Measurements from ENCODE around the gene WTAP. TPM values are rescaled to one million over a fixed set of nuclear protein-coding genes. Genes with fewer than 3 reads are reported as not detected.
"Not testable (repeated sequence)": the region's sequence is repeated elsewhere in the genome, so short reads cannot be mapped to it uniquely, and the experiment has no call there.

The WTAP gene
- total RNA-seq, 1 donor from 2014 or later = 131 TPM

DNA sequence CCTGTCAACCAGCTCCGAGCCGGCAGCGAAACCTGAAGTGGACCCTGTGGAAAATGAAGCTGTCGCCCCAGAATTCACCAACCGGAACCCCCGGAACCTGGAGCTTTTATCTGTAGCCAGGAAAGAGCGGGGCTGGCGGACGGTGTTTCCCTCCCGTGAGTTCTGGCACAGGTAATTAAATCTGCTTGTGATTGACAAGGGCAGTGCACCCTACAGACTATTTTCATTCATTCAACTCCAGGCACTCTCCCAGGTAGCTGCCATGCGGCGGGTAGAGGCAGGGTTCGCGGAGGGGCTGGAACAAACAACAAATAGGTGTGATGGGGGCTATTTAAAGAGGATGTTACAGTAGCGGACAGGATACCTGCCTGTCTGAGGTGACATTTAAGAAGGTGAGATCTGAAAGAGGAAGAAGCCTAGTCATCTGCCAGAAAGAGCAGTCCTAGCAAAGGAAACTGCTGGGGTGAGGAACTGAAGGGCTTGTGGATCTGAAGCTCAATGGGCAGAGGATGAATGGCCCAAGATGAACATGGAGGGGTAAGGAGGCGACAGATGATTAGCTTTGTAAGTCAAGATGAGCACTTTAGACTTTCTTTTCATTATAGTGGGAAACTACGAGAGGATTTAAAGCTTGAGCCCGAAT lies 63.8 kb downstream of the WTAP start:
- FAIRE-seq = no peak
- DNase-seq (ENCODE audit: low spot score in 2 of 2) = no peak

DNA sequence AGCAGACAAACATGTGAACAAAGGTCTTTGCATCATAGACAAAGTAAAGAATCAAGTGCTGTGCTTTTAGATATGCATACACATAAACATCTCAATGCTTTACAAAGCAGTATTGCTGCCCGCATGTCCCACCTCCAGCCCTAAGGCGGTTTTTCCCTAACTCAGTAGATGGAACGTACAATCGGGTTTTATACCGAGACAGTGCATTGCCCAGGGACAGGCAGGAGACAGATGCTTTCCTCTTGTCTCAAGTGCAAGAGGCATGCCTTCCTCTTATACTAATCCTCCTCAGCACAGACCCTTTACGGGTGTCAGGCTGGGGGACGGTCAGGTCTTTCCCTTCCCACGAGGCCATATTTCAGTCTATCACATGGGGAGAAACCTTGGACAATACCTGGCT lies 67.7 kb downstream of the WTAP start:
- not testable (repeated sequence) for FAIRE-seq; DNase-seq (ENCODE audit: low spot score in 2 of 2)

DNA sequence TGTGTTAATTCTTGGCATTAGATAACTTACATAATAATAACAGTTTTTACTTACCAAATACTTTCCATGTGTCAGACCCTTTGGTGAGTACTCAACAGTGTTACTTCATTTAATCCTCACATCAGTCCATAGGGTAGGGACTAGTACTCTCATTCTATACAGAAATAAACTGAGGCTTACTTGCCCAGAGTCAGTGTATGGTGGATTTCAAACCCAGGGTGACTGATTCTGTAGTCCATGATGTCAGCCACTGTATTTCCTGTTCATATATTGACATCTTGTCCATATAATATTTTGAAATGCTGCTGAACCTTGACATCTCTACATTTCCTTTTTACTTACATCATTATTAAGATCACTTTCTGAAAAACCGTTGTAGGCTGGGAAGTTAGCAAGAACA lies 70.2 kb downstream of the WTAP start:
- no peak for FAIRE-seq
- DNase-seq (ENCODE audit: low spot score in 2 of 2) = no peak

DNA sequence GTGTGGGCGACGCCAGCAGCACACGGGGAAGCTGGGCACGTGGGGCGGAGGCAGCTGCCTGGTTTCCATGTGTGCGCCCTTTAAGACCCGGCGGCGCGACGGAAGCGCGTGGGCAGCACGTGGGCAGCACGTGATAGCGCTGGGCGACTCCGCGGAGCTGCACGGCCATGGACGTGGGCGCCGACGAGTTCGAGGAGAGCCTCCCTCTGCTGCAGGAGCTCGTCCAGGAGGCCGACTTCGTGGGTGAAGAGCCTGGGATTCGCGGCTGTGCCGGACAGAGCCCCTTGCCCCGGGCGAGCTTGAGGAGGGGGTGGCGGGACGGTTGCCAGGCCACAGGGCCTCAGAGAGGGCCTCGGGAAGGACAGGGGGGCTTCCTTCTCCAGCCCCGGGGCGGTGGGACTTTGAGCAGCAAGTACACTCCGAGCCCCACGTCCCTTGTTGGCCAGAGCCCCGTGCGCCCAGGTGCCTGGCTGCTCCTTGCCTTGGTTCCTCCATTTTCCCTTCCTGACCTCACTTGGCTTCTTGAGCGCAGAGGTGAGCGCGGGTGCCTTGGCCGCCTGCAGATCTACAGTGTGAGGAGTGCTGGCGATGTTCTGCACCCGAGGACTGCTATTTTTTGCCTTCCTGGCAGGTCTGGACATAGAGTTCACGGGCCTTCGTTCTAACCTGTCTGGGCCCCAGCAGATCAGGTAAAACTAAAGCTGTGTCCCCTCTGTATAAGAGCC lies 73.0 kb downstream of the WTAP start, which contains the start of gene PNLDC1:
Gene PNLDC1 (plus strand): TSS at position 136 of the 725 bp plus-strand sequence. CDS start 32 bp downstream, at position 168.
- FAIRE-seq (no peak), DNase-seq (ENCODE audit: low spot score in 2 of 2) (no peak)

DNA sequence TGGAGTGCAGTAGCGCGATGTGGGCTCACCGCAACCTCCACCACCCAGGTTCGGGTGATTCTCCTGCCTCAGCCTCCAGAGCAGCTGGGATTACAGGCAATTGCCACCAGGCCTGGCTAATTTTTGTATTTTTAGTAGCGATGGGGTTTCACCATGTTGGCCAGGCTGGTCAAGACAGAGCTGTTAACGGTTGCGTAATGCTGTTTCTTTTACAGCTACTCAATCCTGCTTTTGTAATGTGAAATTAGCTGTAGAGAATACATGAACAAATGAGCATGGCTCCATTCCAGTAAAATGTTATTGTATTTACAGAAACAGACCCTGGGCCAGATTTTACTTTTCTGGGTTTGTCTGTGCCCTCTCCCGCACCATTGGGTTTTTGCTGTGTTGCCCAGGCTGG lies 74.6 kb downstream of the WTAP start:
- DNase-seq (ENCODE audit: low spot score in 2 of 2) (no peak), FAIRE-seq (no peak)

DNA sequence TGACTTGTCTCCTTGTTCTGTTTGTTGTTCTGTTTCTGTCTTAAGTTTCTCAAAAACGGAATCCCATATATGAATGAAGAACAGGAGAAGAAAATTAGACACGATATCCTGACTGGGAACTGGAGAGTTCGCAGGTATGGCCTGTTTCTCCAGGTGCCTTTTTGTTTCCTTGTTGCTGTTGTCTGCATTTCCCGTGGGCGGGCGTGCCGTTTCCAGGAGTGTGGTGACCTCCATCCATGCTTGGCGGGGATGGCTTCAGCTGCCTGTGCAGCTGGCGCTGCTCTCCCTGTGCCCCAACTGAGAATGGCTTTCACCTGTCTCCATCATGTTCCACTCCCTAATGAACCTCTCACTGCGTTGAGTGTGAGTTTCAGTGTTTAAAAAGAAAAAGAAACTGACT lies 77.2 kb downstream of the WTAP start:
- DNase-seq (ENCODE audit: low spot score in 2 of 2) = no peak
- FAIRE-seq = no peak

DNA sequence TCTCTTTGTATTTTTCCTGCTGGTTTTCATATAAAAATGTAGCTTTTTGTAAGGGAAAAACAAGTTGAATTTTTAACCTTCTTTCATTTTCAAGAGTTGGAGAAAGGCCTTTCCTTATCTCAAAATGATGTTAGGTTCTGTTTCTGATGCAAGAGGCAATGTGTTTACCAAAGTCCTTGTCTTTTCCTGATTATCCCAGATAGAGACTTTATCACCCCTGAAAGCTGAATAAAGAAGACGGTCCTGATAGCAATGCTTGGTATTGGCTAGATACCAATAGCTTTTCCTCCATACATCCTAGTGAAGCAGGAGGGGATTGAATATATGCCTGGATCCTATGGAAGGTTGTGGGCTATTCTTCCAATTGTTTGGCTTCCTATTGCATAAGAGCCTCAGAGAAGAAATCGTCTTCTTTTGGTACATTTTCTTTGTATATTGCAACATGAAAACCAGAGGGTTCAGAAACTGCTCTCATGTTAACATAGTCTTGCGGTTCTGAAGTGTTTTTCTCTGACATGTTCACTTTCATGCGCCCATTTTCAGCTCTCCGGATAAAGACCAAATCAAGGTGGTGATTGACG lies 78.2 kb downstream of the WTAP start:
- DNase-seq (ENCODE audit: low spot score in 2 of 2) (no peak), FAIRE-seq (no peak)

Small RNAs within 50 kb of the gene (small RNA-seq; reads per million reads assigned to genes)
- gene RNU4ATAC18P (not detected), gene SNORA20 (36.8 reads per million, percentile 97 among the genes with 10 or more reads in this experiment), gene SNORA29 (not detected)

Other genes with a start within 250 kb of the WTAP start
- 44.8 TPM for gene SOD2, start 34.3 kb upstream of the WTAP start, total RNA-seq
- 100 TPM for gene ACAT2, start 34.5 kb downstream of the WTAP start, total RNA-seq
- gene TCP1, start 62.1 kb downstream of the WTAP start, total RNA-seq = 378 TPM
- gene MRPL18, start 63.0 kb downstream of the WTAP start, total RNA-seq = 60.7 TPM
- gene PNLDC1, start 72.8 kb downstream of the WTAP start, total RNA-seq = not detected
- 0.82 TPM for gene MAS1, start 163.5 kb downstream of the WTAP start, total RNA-seq
- gene IGF2R, start 241.6 kb downstream of the WTAP start, total RNA-seq = 20.8 TPM

All from frontal cortex (tissue), 4 donors.